GM11168 (cell line): Measurements from ENCODE around the gene XYLB.

Experiments
- in situ Hi-C: fragments of 300-500 bp; cut with MboI; formaldehyde crosslinking; loops from one replicate; pipeline ENCODE4 v1.12.0; 2022; ENCODE audit warnings: low sequenced_read_pairs; ENCODE audit not compliant: unreplicated experiment

The XYLB gene

GRCh38 chr3:38354588-38355330 lies 8.2 kb downstream of the XYLB start:
- in situ Hi-C loops, result no loop called here

- in situ Hi-C loops, result no loop called here
Observed at GRCh38 chr3:38359038-38359437, 12.5 kb downstream of the XYLB start.

- in situ Hi-C loops, result no loop called here
Observed at GRCh38 chr3:38360345-38360744, 13.8 kb downstream of the XYLB start.

- in situ Hi-C loops, result no loop called here
Observed at GRCh38 chr3:38361496-38361895, 14.9 kb downstream of the XYLB start.

- in situ Hi-C loops, result no loop called here
Observed at GRCh38 chr3:38362825-38363224, 16.2 kb downstream of the XYLB start.

GRCh38 chr3:38364721-38365400 lies 18.3 kb downstream of the XYLB start:
- in situ Hi-C loops, result no loop called here

GRCh38 chr3:38365469-38366062 lies 19.0 kb downstream of the XYLB start:
- in situ Hi-C loops, result no loop called here

GRCh38 chr3:38366082-38366481 lies 19.5 kb downstream of the XYLB start:
- in situ Hi-C loops, result no loop called here

- in situ Hi-C loops, result no loop called here
Observed at GRCh38 chr3:38367779-38368178, 21.2 kb downstream of the XYLB start.

- in situ Hi-C loops, result no loop called here
Observed at GRCh38 chr3:38368238-38368637, 21.7 kb downstream of the XYLB start.

GRCh38 chr3:38369186-38369585 lies 22.6 kb downstream of the XYLB start:
- in situ Hi-C loops, result no loop called here

- in situ Hi-C loops, result no loop called here
Observed at GRCh38 chr3:38370149-38370548, 23.6 kb downstream of the XYLB start.

- in situ Hi-C loops, result no loop called here
Observed at GRCh38 chr3:38370861-38371260, 24.3 kb downstream of the XYLB start.

GRCh38 chr3:38371541-38372213 lies 25.1 kb downstream of the XYLB start:
- in situ Hi-C loops, result no loop called here

- in situ Hi-C loops, result no loop called here
Observed at GRCh38 chr3:38372214-38372601, 25.6 kb downstream of the XYLB start.

GRCh38 chr3:38374221-38374620 lies 27.6 kb downstream of the XYLB start:
- in situ Hi-C loops, result no loop called here

GRCh38 chr3:38375072-38375471 lies 28.5 kb downstream of the XYLB start:
- in situ Hi-C loops, result no loop called here

- in situ Hi-C loops, result no loop called here
Observed at GRCh38 chr3:38375488-38376097, 29.0 kb downstream of the XYLB start.

- in situ Hi-C loops, result no loop called here
Observed at GRCh38 chr3:38376098-38376816, 29.7 kb downstream of the XYLB start.

- in situ Hi-C loops, result no loop called here
Observed at GRCh38 chr3:38379201-38379770, 32.7 kb downstream of the XYLB start.
